HepG2 (cell line): ENCODE data around the gene SKA2. TPM values are rescaled to one million over a fixed set of nuclear protein-coding genes. Genes with fewer than 3 reads are reported as not detected.

Source experiments
- EP300 ChIP-seq, 3 experiments: sonication (generic) in 1 of 3; formaldehyde crosslinking in 1 of 3; IDR thresholded peaks; 2 replicates each; pipeline versions ENCODE4 v1.5.1 to v1.6.1; 2011 to 2020; ENCODE audit warnings: low read depth in 2 of 3, low read length in 2 of 3, borderline replicate concordance in 1 of 3, improper control_type of control experiment in 1 of 3, mild to moderate bottlenecking in 1 of 3, missing genetic modification reagents in 1 of 3, moderate library complexity in 1 of 3
- ESRRA ChIP-seq: sonication (generic); formaldehyde crosslinking; IDR thresholded peaks from 2 replicates; pipeline ENCODE4 v1.5.1; 2020; ENCODE audit warnings: mild to moderate bottlenecking, low read depth, missing genetic modification reagents
- ETV6 ChIP-seq: sonication (generic); formaldehyde crosslinking; conservative IDR thresholded peaks from 2 replicates; pipeline ENCODE4 v1.4.0; 2020; ENCODE audit warnings: missing genetic modification reagents
- HOXA5 ChIP-seq: sonication (generic); formaldehyde crosslinking; IDR thresholded peaks from 2 replicates; pipeline ENCODE4 v1.4.0; 2020; ENCODE audit warnings: missing genetic modification reagents
- NFKB2 ChIP-seq: sonication (generic); formaldehyde crosslinking; IDR thresholded peaks from 2 replicates; pipeline ENCODE4 v1.4.0; 2020; ENCODE audit warnings: missing genetic modification reagents, borderline replicate concordance
- PHF20 ChIP-seq: sonication (generic); formaldehyde crosslinking; IDR thresholded peaks from 2 replicates; pipeline ENCODE4 v1.5.0; 2020; ENCODE audit warnings: mild to moderate bottlenecking, missing genetic modification reagents
- RXRB ChIP-seq: IDR thresholded peaks from 2 replicates; pipeline ENCODE4 v1.6.1; 2016; ENCODE audit warnings: borderline replicate concordance, missing genetic modification reagents, missing compliant biosample characterization
- SCMH1 ChIP-seq: sonication (generic); formaldehyde crosslinking; IDR thresholded peaks from 2 replicates; pipeline ENCODE4 v1.9.0; 2021; ENCODE audit warnings: missing genetic modification reagents, mild to moderate bottlenecking, borderline replicate concordance
- TEAD2 ChIP-seq: sonication (generic); formaldehyde crosslinking; IDR thresholded peaks from 2 replicates; pipeline ENCODE4 v1.9.0; 2021; ENCODE audit warnings: missing genetic modification reagents
- ZFP1 ChIP-seq: IDR thresholded peaks from 2 replicates; pipeline ENCODE4 v1.6.1; 2016
- ZFP41 ChIP-seq: sonication (generic); formaldehyde crosslinking; IDR thresholded peaks from 2 replicates; pipeline ENCODE4 v1.4.0; 2020; ENCODE audit warnings: mild to moderate bottlenecking, missing genetic modification reagents, borderline replicate concordance
- ZNF251 ChIP-seq: sonication (generic); formaldehyde crosslinking; IDR thresholded peaks from 2 replicates; pipeline ENCODE4 v1.9.0; 2021; ENCODE audit warnings: mild to moderate bottlenecking, missing genetic modification reagents
- ZNF292 ChIP-seq: sonication (generic); formaldehyde crosslinking; IDR thresholded peaks from 2 replicates; pipeline ENCODE4 v1.8.1; 2022; ENCODE audit warnings: mild to moderate bottlenecking, low read depth, missing genetic modification reagents, borderline replicate concordance
- ZNF335 ChIP-seq: sonication (generic); formaldehyde crosslinking; IDR thresholded peaks from 2 replicates; pipeline ENCODE4 v1.4.0; 2020; ENCODE audit warnings: missing genetic modification reagents
- ZNF354B ChIP-seq: sonication (generic); formaldehyde crosslinking; IDR thresholded peaks from 2 replicates; pipeline ENCODE4 v1.8.0; 2022; ENCODE audit warnings: mild to moderate bottlenecking, missing genetic modification reagents
- ZNF768 ChIP-seq: sonication (generic); formaldehyde crosslinking; IDR thresholded peaks from 2 replicates; pipeline ENCODE4 v1.4.0; 2020; ENCODE audit warnings: missing genetic modification reagents
- polyA plus RNA-seq, 8 experiments: library from polyadenylated mRNA; depleted of rRNA in 3 of 8; stranded (reverse) in 7 of 8; unstranded in 1 of 8; fragments of >200 nt; fragmentation: Illumina TruSeq in 4 of 8; extraction: Trizol in 4 of 8; gene quantifications; 2 replicates each; pipeline versions ENCODE4 v1.2.1 to v1.2.3, GENCODE V29; 2011 to 2016; ENCODE audit warnings: low read depth in 4 of 8, missing spikeins in 1 of 8, mixed read lengths in 1 of 8; ENCODE audit not compliant: insufficient read depth in 1 of 8
- total RNA-seq, 5 experiments: library from RNA; depleted of rRNA; stranded (reverse); fragments of >200 nt; fragmentation: Illumina TruSeq; extraction: Trizol; gene quantifications; 2 replicates each; pipeline ENCODE4 v1.2.3, GENCODE V29; 2016; ENCODE audit warnings: low read depth in 1 of 5
- TF ChIP-seq, protein P1 (sequence below): fragments of 450-650 bp; IDR thresholded peaks from 2 replicates; pipeline ENCODE4 v1.6.1; 2016
- TF ChIP-seq, protein P2 (sequence below): sonication (generic); formaldehyde crosslinking; IDR thresholded peaks from 2 replicates; pipeline ENCODE4 v1.5.0; 2020; ENCODE audit warnings: mild to moderate bottlenecking, missing genetic modification reagents
- TF ChIP-seq, protein P3 (sequence below): sonication (generic); formaldehyde crosslinking; IDR thresholded peaks from 2 replicates; pipeline ENCODE4 v1.9.0; 2021; ENCODE audit warnings: mild to moderate bottlenecking, missing genetic modification reagents

SKA2 gene
- total and polyA plus RNA-seq, 2 of the 13 experiments (the other 11 are each of a cell fraction or from before 2014, with no cell fraction given), result 18.6 to 91.8 TPM

DNA sequence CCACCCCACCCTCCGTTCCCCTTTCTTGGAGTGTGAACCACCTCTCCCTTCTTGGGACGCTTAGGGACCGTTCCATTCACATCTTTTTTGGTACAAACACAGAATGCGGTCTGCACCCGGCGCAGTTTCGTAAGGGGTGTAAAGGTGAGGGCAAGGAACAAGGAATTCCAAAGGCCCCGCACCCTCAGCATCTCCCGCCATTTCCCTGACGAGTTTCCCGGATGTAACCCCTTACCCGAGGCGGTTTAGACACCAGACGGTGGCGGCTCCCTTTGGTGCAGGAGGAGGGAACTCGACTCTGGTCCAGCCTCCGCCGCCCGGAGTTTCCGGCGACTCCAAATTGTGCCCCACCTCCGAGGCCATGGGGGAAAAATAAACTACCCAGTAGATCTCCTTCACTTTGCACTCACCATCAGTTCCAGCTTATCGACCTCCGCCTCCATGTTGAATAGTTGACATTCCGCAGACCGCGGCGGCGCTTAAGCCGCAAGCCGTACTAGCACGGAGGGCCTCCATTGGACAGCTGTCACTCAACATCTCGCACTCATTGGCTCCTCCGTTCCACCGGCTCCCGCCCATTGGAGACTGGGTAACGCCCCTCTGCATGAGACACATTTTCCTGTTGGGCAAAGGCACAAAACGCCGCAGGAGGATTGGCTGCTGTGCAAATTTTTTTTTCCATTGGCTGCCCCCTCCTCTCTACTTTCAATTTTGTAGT lies at the start of gene SKA2 (continued):
- TF ChIP-seq PHF20 (peak; percentile 74; the same call in 1 of the 2 replicates), ZNF335 (CRISPR knock-in tag) (no peak), TEAD2 (0 out of 2 replicates have a peak, but pooled peaks have one; percentile 44), ESRRA (CRISPR knock-in tag) (no peak; the same call in 1 of the 2 replicates), NFKB2 (CRISPR knock-in tag) (no peak; the same call in 1 of the 2 replicates), ZNF354B (CRISPR knock-in tag) (peak; percentile 80; the same call in 1 of the 2 replicates), ZNF251 (CRISPR knock-in tag) (0 out of 2 replicates have a peak, but pooled peaks have one; percentile 68), RXRB (peak; percentile 43), SCMH1 (CRISPR knock-in tag) (no peak), ZFP41 (CRISPR knock-in tag) (no peak), ZNF292 (CRISPR knock-in tag) (no peak), ETV6 (CRISPR knock-in tag) (0 out of 2 replicates have a peak, but pooled peaks have one; percentile 15), ZNF768 (no peak), EP300 (IDR thresholded peaks at IDR 0.05; ENCODE audit: low read depth in 2 of 2, low read length in 2 of 2) (no peak), EP300 (CRISPR knock-in tag; IDR thresholded peaks at IDR 0.05; ENCODE audit: borderline replicate concordance) (peak; percentile 44; the same call in 1 of the 2 replicates), ZFP1 (CRISPR knock-in tag) (0 out of 2 replicates have a peak, but pooled peaks have one; percentile 36), HOXA5 (0 out of 2 replicates have a peak, but pooled peaks have one; percentile 50)
- TF ChIP-seq, protein P1, sequence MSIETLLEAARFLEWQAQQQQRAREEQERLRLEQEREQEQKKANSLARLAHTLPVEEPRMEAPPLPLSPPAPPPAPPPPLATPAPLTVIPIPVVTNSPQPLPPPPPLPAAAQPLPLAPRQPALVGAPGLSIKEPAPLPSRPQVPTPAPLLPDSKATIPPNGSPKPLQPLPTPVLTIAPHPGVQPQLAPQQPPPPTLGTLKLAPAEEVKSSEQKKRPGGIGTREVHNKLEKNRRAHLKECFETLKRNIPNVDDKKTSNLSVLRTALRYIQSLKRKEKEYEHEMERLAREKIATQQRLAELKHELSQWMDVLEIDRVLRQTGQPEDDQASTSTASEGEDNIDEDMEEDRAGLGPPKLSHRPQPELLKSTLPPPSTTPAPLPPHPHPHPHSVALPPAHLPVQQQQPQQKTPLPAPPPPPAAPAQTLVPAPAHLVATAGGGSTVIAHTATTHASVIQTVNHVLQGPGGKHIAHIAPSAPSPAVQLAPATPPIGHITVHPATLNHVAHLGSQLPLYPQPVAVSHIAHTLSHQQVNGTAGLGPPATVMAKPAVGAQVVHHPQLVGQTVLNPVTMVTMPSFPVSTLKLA, result peak; percentile 63
- TF ChIP-seq, protein P2, sequence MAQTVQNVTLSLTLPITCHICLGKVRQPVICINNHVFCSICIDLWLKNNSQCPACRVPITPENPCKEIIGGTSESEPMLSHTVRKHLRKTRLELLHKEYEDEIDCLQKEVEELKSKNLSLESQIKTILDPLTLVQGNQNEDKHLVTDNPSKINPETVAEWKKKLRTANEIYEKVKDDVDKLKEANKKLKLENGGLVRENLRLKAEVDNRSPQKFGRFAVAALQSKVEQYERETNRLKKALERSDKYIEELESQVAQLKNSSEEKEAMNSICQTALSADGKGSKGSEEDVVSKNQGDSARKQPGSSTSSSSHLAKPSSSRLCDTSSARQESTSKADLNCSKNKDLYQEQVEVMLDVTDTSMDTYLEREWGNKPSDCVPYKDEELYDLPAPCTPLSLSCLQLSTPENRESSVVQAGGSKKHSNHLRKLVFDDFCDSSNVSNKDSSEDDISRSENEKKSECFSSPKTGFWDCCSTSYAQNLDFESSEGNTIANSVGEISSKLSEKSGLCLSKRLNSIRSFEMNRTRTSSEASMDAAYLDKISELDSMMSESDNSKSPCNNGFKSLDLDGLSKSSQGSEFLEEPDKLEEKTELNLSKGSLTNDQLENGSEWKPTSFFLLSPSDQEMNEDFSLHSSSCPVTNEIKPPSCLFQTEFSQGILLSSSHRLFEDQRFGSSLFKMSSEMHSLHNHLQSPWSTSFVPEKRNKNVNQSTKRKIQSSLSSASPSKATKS (CRISPR knock-in tag), result no peak
- TF ChIP-seq, protein P3, sequence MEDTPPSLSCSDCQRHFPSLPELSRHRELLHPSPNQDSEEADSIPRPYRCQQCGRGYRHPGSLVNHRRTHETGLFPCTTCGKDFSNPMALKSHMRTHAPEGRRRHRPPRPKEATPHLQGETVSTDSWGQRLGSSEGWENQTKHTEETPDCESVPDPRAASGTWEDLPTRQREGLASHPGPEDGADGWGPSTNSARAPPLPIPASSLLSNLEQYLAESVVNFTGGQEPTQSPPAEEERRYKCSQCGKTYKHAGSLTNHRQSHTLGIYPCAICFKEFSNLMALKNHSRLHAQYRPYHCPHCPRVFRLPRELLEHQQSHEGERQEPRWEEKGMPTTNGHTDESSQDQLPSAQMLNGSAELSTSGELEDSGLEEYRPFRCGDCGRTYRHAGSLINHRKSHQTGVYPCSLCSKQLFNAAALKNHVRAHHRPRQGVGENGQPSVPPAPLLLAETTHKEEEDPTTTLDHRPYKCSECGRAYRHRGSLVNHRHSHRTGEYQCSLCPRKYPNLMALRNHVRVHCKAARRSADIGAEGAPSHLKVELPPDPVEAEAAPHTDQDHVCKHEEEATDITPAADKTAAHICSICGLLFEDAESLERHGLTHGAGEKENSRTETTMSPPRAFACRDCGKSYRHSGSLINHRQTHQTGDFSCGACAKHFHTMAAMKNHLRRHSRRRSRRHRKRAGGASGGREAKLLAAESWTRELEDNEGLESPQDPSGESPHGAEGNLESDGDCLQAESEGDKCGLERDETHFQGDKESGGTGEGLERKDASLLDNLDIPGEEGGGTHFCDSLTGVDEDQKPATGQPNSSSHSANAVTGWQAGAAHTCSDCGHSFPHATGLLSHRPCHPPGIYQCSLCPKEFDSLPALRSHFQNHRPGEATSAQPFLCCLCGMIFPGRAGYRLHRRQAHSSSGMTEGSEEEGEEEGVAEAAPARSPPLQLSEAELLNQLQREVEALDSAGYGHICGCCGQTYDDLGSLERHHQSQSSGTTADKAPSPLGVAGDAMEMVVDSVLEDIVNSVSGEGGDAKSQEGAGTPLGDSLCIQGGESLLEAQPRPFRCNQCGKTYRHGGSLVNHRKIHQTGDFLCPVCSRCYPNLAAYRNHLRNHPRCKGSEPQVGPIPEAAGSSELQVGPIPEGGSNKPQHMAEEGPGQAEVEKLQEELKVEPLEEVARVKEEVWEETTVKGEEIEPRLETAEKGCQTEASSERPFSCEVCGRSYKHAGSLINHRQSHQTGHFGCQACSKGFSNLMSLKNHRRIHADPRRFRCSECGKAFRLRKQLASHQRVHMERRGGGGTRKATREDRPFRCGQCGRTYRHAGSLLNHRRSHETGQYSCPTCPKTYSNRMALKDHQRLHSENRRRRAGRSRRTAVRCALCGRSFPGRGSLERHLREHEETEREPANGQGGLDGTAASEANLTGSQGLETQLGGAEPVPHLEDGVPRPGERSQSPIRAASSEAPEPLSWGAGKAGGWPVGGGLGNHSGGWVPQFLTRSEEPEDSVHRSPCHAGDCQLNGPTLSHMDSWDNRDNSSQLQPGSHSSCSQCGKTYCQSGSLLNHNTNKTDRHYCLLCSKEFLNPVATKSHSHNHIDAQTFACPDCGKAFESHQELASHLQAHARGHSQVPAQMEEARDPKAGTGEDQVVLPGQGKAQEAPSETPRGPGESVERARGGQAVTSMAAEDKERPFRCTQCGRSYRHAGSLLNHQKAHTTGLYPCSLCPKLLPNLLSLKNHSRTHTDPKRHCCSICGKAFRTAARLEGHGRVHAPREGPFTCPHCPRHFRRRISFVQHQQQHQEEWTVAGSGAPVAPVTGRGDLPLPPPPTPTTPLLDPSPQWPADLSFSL, result no peak
